Stimulated activated CD8-positive, alpha-beta memory T cell treated with anti-CD3 and anti-CD28 coated beads, Interleukin-12 subunit alpha, Interleukin-12 subunit beta, amount 100 ng/mL, for 4 hours (primary cell): ENCODE measurements around the gene RPH3AL.
"Not testable (repeated sequence)": the region's sequence is repeated elsewhere in the genome, so short reads cannot be mapped to it uniquely, and the experiment has no call there.

Experiments
- DNase-seq: peaks from one replicate; pipeline ENCODE4 v3.0.0-alpha.2; 2020; ENCODE audit warnings: low read depth

The RPH3AL gene

GRCh38 chr17:320139-320538, 32.5 kb downstream of the RPH3AL start:
- DNase-seq, result no peak

GRCh38 chr17:319266-319665, 33.3 kb downstream of the RPH3AL start:
- no peak for DNase-seq

GRCh38 chr17:317070-317469, 35.5 kb downstream of the RPH3AL start:
- not testable (repeated sequence) for DNase-seq

- not testable (repeated sequence) for DNase-seq
Measured at GRCh38 chr17:315399-315798, 37.2 kb downstream of the RPH3AL start.

GRCh38 chr17:314614-314944, 38.0 kb downstream of the RPH3AL start:
- not testable (repeated sequence) for DNase-seq

GRCh38 chr17:313911-314613, 38.5 kb downstream of the RPH3AL start:
- no peak for DNase-seq

- DNase-seq, result no peak
Measured at GRCh38 chr17:313231-313630, 39.4 kb downstream of the RPH3AL start.

- no peak for DNase-seq
Measured at GRCh38 chr17:312476-313148, 40.0 kb downstream of the RPH3AL start.

- no peak for DNase-seq
Measured at GRCh38 chr17:311119-311782, 41.4 kb downstream of the RPH3AL start.

- no peak for DNase-seq
Measured at GRCh38 chr17:310111-311010, 42.2 kb downstream of the RPH3AL start.

DNA sequence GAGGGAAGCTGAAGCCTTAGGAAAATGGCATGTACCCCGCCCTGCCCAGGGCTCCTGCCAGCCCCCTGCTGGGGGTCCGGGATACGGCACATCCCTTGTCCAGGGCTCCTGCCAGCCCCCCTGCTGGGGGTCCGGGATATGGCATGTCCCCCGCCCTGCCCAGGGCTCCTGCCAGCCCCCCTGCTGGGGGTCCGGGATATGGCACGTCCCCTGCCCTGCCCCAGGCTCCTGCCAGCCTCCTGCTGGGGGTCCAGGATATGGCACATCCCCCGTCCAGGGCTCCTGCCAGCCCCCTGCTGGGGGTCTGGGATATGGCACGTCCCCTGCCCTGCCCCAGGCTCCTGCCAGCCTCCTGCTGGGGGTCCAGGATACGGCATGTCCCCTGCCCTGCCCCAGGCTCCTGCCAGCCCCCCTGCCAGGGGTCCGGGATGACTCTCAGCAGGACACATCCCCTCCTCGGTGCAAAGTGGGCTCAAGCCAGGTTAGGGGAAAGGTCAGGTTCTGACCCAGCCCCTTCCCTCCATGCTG, 43.2 kb downstream of the RPH3AL start:
- no peak for DNase-seq

DNA sequence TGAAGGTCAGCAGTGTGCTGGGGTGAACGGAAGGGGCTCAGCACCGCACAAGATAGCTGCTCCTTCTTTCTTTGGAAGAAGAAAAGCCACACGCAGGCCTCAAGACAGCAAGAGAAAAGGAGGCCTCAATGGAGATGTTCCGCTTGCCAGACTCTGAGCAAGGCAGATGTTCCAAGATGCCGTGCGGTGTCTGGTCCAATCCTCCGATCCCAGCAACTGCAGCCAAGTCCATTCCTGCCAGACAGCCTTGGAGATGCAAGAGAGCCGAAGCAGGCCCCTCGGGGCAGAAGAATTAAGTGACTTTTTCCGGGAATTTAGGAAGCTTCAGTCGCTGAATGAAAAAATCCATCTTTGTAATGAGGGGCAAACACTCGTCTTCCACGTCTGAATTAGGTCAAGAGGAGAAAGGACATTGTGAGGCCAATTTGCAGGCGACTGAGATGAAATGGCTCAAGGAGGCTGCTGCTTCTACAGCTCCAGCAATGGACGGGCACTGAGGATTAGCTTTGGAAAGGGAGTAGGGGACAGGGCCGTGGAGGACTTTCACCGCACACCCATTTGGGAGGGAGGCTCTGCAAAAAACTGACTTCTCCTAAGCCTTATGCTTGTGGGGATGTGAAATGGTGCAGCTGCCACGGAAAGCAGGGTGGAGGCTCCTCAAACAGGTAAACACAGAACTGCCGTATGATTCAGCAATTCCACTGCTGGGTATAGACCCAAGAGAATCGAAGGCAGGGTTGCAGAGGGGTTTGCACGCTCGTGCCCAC, 44.7 kb downstream of the RPH3AL start:
- no peak for DNase-seq

DNA sequence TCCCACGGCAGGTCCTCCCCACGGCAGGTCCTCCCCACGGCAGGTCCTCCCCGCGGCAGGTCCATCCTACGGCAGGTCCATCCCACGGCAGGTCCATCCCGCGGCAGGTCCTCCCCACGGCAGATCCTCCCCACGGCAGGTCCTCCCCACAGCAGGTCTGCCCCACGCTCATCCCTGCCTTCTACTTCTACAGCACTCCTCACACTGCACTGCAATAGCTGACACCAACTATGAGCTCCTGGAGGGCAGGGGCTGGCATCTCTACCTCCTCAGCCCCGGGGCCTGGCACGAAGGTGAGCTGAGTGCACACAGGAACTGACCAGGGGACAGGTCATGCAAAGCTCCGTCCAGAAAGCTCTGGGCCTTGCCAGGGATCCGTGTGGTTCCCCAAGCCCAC, 45.3 kb downstream of the RPH3AL start:
- DNase-seq, result no peak

DNA sequence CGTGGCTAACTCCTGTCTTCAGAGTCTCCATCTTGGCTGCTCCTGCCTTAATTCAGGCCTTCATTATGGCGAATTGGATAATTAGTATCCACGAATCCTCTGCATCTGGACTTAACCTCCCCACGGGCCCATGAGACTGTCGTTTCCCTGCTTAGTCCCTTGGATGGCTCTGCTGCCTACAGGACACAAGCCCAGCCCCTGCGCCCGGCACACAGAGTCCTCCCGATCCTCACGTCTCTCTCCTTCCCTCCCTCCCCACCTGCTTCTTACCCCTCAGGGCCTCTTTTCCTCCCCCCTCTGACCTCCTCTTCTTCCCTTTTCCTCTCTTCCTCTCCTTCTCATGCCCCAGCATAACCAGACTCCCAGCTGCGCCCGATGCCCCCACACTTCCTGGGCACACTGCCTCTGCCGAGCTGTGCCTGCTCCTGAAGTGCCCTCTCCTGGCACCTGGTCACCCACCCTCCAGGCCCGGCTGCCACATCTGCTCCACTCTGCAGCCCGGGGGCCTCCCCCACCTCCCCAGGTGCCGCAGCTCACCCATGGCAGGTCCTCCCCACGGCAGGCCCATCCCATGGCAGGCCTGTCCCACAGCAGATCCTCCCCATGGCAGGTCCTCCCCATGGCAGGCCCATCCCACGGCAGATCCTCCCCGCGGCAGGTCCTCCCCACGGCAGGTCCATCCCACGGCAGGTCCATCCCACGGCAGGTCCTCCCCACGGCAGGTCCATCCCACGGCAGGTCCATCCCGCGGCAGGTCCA, 45.9 kb downstream of the RPH3AL start:
- DNase-seq, result no peak

DNA sequence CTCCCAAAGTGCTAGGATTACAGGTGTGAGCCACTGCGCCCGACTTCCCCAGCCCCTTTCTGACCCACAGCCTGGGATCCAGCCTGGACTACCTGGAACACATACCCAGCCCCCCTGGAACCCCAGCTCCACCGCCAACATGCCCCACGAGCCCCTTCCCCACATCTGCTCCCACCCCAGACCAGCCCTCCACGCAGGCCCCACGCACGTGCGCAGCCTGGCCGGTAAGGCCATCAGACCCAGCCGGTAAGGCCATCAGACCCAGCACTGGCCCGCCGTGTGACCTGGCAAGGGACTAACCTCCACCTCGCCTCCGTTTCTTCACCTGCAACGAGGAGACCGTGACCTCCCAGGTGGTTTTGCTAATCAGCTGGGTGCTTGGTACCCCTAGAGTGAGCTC, 46.5 kb downstream of the RPH3AL start:
- no peak for DNase-seq

DNA sequence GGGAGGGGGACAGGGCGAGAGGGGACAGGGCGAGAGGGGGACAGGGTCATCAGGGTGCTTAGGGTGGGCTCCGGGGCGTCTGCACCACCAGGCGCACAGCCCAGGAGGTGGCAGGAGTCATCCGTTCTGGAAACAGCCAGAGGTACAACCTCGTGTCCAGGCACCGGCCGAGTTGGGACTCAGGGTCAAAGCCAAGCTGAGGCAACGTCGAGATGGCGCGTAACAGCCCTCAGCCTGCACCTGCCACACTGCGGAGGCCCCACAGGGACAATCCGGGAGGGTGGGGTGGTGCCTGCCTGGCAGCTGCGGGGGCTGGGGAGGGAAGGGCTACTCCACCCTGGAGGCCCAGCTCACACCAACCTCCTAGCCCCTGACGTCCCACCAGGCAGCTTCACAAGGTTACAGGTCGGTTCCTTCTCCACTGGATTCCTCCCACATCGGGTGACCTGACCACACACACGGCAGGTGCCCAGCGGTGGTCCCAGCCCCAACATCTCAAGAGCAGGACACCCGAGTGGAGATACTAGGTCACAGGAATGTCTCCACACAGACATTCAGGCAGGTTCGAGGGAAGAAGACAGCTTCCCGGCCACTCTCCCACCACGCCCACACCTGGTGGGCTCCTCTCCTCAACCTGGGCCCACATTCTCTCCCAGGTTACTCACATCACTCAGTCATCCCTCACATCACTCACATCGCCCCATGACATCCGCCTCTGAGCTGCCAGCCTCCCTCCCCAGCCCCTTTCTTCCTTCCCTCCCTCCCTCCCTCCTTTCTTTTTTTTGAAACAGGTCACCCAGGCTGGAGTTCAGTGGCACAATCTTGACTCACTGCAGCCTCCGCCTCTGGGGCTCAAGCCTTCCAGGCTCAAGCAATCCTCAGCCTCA, 47.3 kb downstream of the RPH3AL start:
- no peak for DNase-seq

- no peak for DNase-seq
Measured at GRCh38 chr17:304461-304860, 48.1 kb downstream of the RPH3AL start.

DNA sequence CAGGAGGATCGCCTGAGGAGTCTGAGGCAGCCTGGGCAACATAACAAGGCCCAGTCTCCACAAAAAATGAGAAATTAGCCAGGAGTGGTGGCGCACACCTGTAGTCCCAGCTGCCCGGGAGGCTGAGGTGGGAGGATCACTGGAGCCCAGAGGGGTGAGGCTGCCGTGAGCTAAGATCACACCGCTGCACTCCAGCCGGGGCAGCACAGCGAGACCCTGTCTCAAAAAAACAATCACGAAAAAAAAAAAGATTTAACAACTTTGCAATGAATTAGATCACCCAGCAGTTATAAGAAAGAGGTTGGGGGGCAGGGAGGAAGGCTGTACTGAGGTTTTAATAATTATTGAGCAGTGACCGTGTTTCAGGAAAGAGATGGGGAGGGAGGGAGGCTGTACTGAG, 49.4 kb downstream of the RPH3AL start:
- DNase-seq, result no peak

DNA sequence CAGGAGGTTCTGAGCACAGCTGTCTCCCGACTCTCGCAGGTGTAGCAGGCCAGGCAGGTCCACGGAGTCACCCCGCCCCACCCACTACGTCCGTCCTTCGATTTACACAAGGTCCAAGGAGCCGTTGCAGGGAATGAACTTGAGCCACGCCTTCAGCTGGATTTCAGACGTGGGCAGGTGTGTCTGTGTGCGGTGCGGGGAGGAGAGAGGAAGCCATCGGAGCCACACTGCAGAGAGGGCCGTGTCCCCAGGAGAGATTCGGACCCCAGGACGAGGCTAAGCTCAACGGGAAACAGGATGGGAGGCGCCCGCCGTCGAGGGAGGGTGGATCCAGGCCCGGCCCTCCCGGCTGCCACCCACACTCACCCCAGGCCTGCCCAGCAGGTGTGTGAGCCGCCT, 50.3 kb downstream of the RPH3AL start:
- no peak for DNase-seq
